PC-9 (cell line): Measurements from ENCODE around the gene CTDSP2.

Experiments used
- CTCF ChIP-seq: fragments of 200-600 bp; sonication (generic); conservative IDR thresholded peaks from 2 replicates; pipeline ENCODE4 v1.6.1; 2017; ENCODE audit warnings: mixed run types, antibody characterized with exemption, mild to moderate bottlenecking, moderate library complexity
- EZH2 ChIP-seq: fragments of 200-600 bp; sonication (generic); IDR thresholded peaks from 2 replicates; pipeline ENCODE4 v1.8.0; 2017; ENCODE audit warnings: antibody characterized with exemption, low read depth

GRCh38 chr12:57810450-57810849, 36.1 kb downstream of the CTDSP2 start:
- TF ChIP-seq CTCF = no peak
- TF ChIP-seq EZH2 = no peak
